Fibroblast of lung (primary cell): ENCODE data around the gene ZNRF3. TPM values are rescaled to one million over a fixed set of nuclear protein-coding genes. Genes with fewer than 3 reads are reported as not detected.

Experiments
- DNase-seq, 2 donors: peaks; one replicate each; pipeline versions ENCODE4 v3.0.0 to v3.0.0-alpha.2; 2010; ENCODE audit warnings: low read depth in 2 of 2
- H2AFZ ChIP-seq: 2 replicates; pipeline ENCODE4 v1.5.1; 2012; ENCODE audit warnings: low read length, control low read depth, inconsistent platforms
- H3K27ac ChIP-seq: 2 replicates; pipeline ENCODE4 v1.5.1; 2011; ENCODE audit warnings: low read length, control low read depth; ENCODE audit not compliant: insufficient read depth
- H3K27me3 ChIP-seq: 2 replicates; pipeline ENCODE4 v1.5.1; 2011; ENCODE audit warnings: mild to moderate bottlenecking, low read length; ENCODE audit not compliant: control insufficient read depth, insufficient read depth
- H3K36me3 ChIP-seq: 2 replicates; pipeline ENCODE4 v1.5.1; 2011; ENCODE audit warnings: low read length; ENCODE audit not compliant: control insufficient read depth, insufficient read depth
- H3K4me1 ChIP-seq: 2 replicates; pipeline ENCODE4 v1.5.1; 2011; ENCODE audit warnings: low read length; ENCODE audit not compliant: control insufficient read depth, insufficient read depth; ENCODE audit errors: extremely low read depth
- H3K4me2 ChIP-seq: 2 replicates; pipeline ENCODE4 v1.5.1; 2011; ENCODE audit warnings: low read length, control low read depth; ENCODE audit not compliant: insufficient read depth; ENCODE audit errors: extremely low read depth
- H3K4me3 ChIP-seq, 4 experiments: fragments of 200-600 bp in 1 of 4; sonication (generic) in 1 of 4; replicated peaks in 1 of 4; 2 replicates each; pipeline ENCODE4 v1.5.1; 2011 to 2016; ENCODE audit warnings: low read length in 4 of 4, low read depth in 3 of 4, mild to moderate bottlenecking in 3 of 4, control low read depth in 2 of 4, inconsistent platforms in 1 of 4, mixed read lengths in 1 of 4; ENCODE audit not compliant: insufficient read depth in 1 of 4; ENCODE audit errors: control extremely low read depth in 1 of 4
- H3K79me2 ChIP-seq: 2 replicates; pipeline ENCODE4 v1.5.1; 2012; ENCODE audit warnings: mild to moderate bottlenecking, low read length, inconsistent platforms; ENCODE audit not compliant: control insufficient read depth, insufficient read depth
- H3K9ac ChIP-seq: 2 replicates; pipeline ENCODE4 v1.5.1; 2011; ENCODE audit warnings: mild to moderate bottlenecking, low read length, control low read depth; ENCODE audit not compliant: insufficient read depth
- H3K9me3 ChIP-seq: 2 replicates; pipeline ENCODE4 v1.5.1; 2012; ENCODE audit warnings: low read depth, low read length; ENCODE audit not compliant: control insufficient read depth, insufficient read depth
- H4K20me1 ChIP-seq: 2 replicates; pipeline ENCODE4 v1.5.1; 2011; ENCODE audit warnings: low read length; ENCODE audit not compliant: control insufficient read depth, insufficient read depth; ENCODE audit errors: extremely low read depth
- EZH2 ChIP-seq: IDR thresholded peaks from 2 replicates; pipeline ENCODE4 v1.5.1; 2012; ENCODE audit warnings: low read length, control low read depth, mild to moderate bottlenecking; ENCODE audit errors: missing control alignments
- polyA plus RNA-seq, 2 donors: library from polyadenylated mRNA; depleted of rRNA in 1 of 2; stranded (reverse) in 1 of 2; unstranded in 1 of 2; fragments of >200 nt; gene quantifications; 2 replicates each; pipeline ENCODE4 v1.2.1, GENCODE V29; 2011 to 2012; ENCODE audit warnings: missing spikeins in 1 of 2
- total RNA-seq: library from RNA; depleted of rRNA; stranded (reverse); fragments of >200 nt; gene quantifications from 2 replicates; pipeline ENCODE4 v1.2.1, GENCODE V29; 2014
- TF ChIP-seq, protein P1 (sequence below), 2 donors: IDR thresholded peaks in 1 of 2; conservative IDR thresholded peaks in 1 of 2; 1 replicate in 1 of 2; 2 replicates in 1 of 2; pipeline ENCODE4 v1.5.1; 2011 to 2012; ENCODE audit warnings: low read length in 2 of 2, control low read depth in 1 of 2, inconsistent platforms in 1 of 2, low read depth in 1 of 2, mild to moderate bottlenecking in 1 of 2

The ZNRF3 gene
- total and polyA plus RNA-seq, 2 donors (not counting 1 experiment from before 2014, with no cell fraction given) = 1.1 to 2.6 TPM

DNA sequence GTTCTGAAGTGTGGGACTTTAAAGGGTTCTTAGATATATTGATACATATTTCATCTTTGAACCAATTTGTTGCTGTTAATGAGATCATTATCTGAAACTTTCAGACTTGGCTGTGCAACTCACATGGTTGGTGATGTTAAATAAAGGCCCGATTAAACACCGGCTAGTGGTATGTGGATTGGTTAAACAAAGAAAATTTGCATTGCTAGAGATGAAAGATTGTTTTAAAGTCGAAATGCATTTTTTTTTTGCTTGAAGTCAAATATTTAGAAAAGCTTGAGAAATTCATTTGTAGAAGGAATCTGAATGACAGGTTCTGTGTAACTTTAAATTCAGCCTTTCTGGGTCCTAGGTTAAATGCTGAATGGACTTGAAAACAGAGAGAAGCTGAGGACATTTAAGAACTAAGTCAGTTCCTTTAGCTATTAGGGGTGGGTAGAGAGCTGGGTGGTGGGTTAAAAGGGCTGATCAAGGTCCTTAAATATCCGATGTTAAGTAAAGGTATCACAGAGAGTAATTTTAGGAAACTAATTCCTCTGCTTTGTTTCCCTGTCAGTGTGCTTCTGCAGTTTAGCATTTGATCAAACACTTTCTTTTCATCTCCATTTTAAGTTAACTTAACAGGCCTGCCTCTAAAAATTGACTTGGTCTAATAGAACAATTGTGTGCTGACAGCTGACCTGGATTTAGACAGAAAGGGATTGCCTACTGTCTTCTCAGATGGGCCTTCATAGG lies 4.5 kb downstream of the ZNRF3 start:
- Histone ChIP-seq H3K36me3 (no peaks in the 10 kb centered on the region), H3K4me1 (peaks cover 2% of the 10 kb centered on the region), H3K9ac (no peak overlapping the region), H2AFZ (no peak overlapping the region), H4K20me1 (no peaks in the 10 kb centered on the region), H3K4me3 (no peak overlapping the region), H3K27me3 (no peaks in the 10 kb centered on the region), H3K79me2 (peaks cover 2% of the 10 kb centered on the region), H3K9me3 (no peaks in the 10 kb centered on the region), H3K27ac (no peak overlapping the region), H3K4me2 (no peak overlapping the region)
- DNase-seq = no peak
- TF ChIP-seq, protein P1, sequence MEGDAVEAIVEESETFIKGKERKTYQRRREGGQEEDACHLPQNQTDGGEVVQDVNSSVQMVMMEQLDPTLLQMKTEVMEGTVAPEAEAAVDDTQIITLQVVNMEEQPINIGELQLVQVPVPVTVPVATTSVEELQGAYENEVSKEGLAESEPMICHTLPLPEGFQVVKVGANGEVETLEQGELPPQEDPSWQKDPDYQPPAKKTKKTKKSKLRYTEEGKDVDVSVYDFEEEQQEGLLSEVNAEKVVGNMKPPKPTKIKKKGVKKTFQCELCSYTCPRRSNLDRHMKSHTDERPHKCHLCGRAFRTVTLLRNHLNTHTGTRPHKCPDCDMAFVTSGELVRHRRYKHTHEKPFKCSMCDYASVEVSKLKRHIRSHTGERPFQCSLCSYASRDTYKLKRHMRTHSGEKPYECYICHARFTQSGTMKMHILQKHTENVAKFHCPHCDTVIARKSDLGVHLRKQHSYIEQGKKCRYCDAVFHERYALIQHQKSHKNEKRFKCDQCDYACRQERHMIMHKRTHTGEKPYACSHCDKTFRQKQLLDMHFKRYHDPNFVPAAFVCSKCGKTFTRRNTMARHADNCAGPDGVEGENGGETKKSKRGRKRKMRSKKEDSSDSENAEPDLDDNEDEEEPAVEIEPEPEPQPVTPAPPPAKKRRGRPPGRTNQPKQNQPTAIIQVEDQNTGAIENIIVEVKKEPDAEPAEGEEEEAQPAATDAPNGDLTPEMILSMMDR (conservative IDR thresholded peaks at IDR 0.05 in 1 of 2, IDR thresholded peaks at IDR 0.05 in 1 of 2; ENCODE audit: low read depth in 1 of 2, low read length in 2 of 2) = no peak
- no peak for TF ChIP-seq EZH2

DNA sequence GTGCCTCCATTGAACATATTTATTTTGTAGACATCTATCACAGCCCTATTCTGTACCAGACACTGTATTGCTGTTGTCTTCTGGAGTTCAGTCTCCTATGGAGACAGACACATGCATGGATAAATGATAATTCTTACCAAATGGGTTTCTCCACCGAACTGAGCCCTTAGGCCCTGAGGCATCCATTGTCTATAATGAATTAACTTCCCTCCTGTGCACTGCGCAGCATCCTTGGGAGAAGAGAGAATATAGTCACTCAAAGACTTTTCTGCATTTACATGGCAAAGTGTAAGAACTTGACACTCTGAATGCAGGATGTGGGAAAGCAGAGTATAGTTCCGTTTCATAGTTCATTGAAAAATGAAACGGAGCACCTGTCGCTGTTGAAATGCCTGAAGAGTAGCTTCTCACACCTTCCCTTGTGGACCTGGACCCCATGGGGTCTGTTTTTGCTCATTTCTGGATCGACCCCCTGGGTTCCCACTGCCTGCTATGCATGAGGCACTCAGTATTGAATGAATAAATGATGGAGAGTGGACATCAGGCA lies 6.2 kb downstream of the ZNRF3 start:
- H3K27ac ChIP-seq = no peak overlapping the region
- no peak overlapping the region for H2AFZ ChIP-seq
- H3K4me1 ChIP-seq = no peaks in the 10 kb centered on the region
- H3K79me2 ChIP-seq = no peaks in the 10 kb centered on the region
- no peaks in the 10 kb centered on the region for H3K9me3 ChIP-seq
- no peak overlapping the region for H3K9ac ChIP-seq
- H4K20me1 ChIP-seq = no peaks in the 10 kb centered on the region
- H3K36me3 ChIP-seq = no peaks in the 10 kb centered on the region
- H3K4me3 ChIP-seq = no peak overlapping the region
- H3K27me3 ChIP-seq = no peaks in the 10 kb centered on the region
- TF ChIP-seq EZH2 = no peak
- TF ChIP-seq, protein P1 (conservative IDR thresholded peaks at IDR 0.05 in 1 of 2, IDR thresholded peaks at IDR 0.05 in 1 of 2; ENCODE audit: low read depth in 1 of 2, low read length in 2 of 2) = no peak
- no peak for DNase-seq
- no peak overlapping the region for H3K4me2 ChIP-seq

DNA sequence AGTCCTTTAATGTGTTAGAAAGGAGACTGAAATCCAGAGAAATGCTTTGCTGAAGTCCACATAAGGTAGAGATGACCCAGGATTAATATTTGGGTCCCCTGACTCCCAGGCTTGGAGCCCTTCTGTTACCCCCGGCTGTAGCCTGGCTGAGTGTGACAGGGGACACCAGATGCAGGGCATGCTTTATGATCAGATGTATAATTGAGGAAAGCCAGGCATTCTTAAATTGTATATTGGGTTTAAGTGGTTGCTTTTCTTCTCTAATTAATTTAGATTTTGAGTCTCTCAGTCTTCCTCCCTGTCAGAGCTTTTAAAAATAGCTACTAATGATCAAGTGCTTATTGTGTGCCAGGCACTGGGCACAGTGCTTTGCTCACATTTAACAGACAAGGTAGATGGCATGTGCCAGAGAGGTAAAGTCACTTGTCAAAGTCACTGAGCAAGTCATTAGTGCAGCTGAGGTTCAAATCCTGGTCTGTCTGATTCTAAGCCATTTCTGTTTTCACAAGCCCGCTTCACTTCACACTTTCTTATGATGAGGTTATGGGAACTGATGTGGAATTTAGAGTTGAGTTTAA lies 7.9 kb downstream of the ZNRF3 start:
- no peak overlapping the region for H3K4me2 ChIP-seq
- H3K9me3 ChIP-seq = no peaks in the 10 kb centered on the region
- no peak overlapping the region for H2AFZ ChIP-seq
- H3K27ac ChIP-seq = no peak overlapping the region
- no peak for DNase-seq
- no peaks in the 10 kb centered on the region for H4K20me1 ChIP-seq
- H3K4me3 ChIP-seq = no peak overlapping the region
- H3K36me3 ChIP-seq = no peaks in the 10 kb centered on the region
- H3K4me1 ChIP-seq = no peaks in the 10 kb centered on the region
- H3K27me3 ChIP-seq = no peaks in the 10 kb centered on the region
- no peak overlapping the region for H3K9ac ChIP-seq
- no peaks in the 10 kb centered on the region for H3K79me2 ChIP-seq
- TF ChIP-seq, protein P1 (conservative IDR thresholded peaks at IDR 0.05 in 1 of 2, IDR thresholded peaks at IDR 0.05 in 1 of 2; ENCODE audit: low read depth in 1 of 2, low read length in 2 of 2) = no peak
